Tibial nerve (tissue), 4 donors: Measurements from ENCODE around the gene LSM14B.

Source experiments
- CTCF ChIP-seq, 5 experiments: fragments of 200-600 bp in 3 of 5; fragments of 450-650 bp in 2 of 5; sonication (generic) in 3 of 5; IDR thresholded peaks; one replicate each; pipeline ENCODE4 v1.5.1; 2016 to 2019; ENCODE audit warnings: antibody characterized with exemption in 5 of 5, mild to moderate bottlenecking in 3 of 5, moderate library complexity in 2 of 5
- EP300 ChIP-seq, 2 donors: sonication (generic); formaldehyde crosslinking; IDR thresholded peaks; one replicate each; pipeline ENCODE4 v1.6.1; 2017; ENCODE audit warnings: antibody characterized with exemption in 2 of 2, mild to moderate bottlenecking in 1 of 2
- POLR2A ChIP-seq, 2 donors: fragments of 450-650 bp; IDR thresholded peaks; one replicate each; pipeline ENCODE4 v1.6.1; 2017; ENCODE audit warnings: antibody characterized with exemption in 2 of 2, mild to moderate bottlenecking in 2 of 2, moderate library complexity in 2 of 2

- no peak for TF ChIP-seq CTCF (IDR thresholded peaks at IDR 0.05)
- no peak for TF ChIP-seq POLR2A (IDR thresholded peaks at IDR 0.05)
- TF ChIP-seq EP300 (IDR thresholded peaks at IDR 0.05) = no peak
These were observed 51.9 kb downstream of the LSM14B start for GRCh38 chr20:62174021-62174804.
